Gastrocnemius medialis (tissue), 4 donors: ENCODE data around the gene VDR. TPM values are rescaled to one million over a fixed set of nuclear protein-coding genes. Genes with fewer than 3 reads are reported as not detected.

ENCODE experiments used
- ATAC-seq, 2 donors: fragments of 150-250 bp; one replicate each; pipeline ENCODE4 v1.9.1; 2016
- DNase-seq, 2 donors: peaks; one replicate each; pipeline ENCODE4 v3.0.0-alpha.2; 2019
- H3K27ac ChIP-seq, 4 donors: fragments of 200-600 bp; sonication (generic); 1 replicate in 1 of 4; 2 replicates in 3 of 4; pipeline ENCODE4 v1.5.1; 2016 to 2018; ENCODE audit warnings: mild to moderate bottlenecking in 2 of 4, moderate library complexity in 1 of 4
- H3K27me3 ChIP-seq, 3 donors: fragments of 200-600 bp; sonication (generic) in 2 of 3; 1 replicate in 1 of 3; 2 replicates in 2 of 3; pipeline versions ENCODE4 v1.5.1 to v1.6.0; 2016 to 2019; ENCODE audit warnings: mild to moderate bottlenecking in 1 of 3, moderate library complexity in 1 of 3
- H3K36me3 ChIP-seq, 2 donors: fragments of 200-600 bp; sonication (generic) in 1 of 2; one replicate each; pipeline ENCODE4 v1.5.1; 2017 to 2018
- H3K4me1 ChIP-seq, 2 donors: fragments of 200-600 bp; sonication (generic) in 1 of 2; one replicate each; pipeline ENCODE4 v1.5.1; 2016 to 2017; ENCODE audit warnings: mild to moderate bottlenecking in 2 of 2
- H3K4me3 ChIP-seq, 4 donors: fragments of 200-600 bp; sonication (generic) in 3 of 4; 1 replicate in 1 of 4; 2 replicates in 3 of 4; pipeline ENCODE4 v1.5.1; 2016 to 2019; ENCODE audit warnings: mild to moderate bottlenecking in 2 of 4
- H3K9me3 ChIP-seq, 3 donors: fragments of 200-600 bp; sonication (generic) in 2 of 3; 1 replicate in 1 of 3; 2 replicates in 2 of 3; pipeline ENCODE4 v1.5.1; 2016 to 2019
- POLR2A ChIP-seq, 2 donors: fragments of 450-650 bp; IDR thresholded peaks; one replicate each; pipeline ENCODE4 v1.6.1; 2017; ENCODE audit warnings: antibody characterized with exemption in 2 of 2, mild to moderate bottlenecking in 2 of 2, moderate library complexity in 2 of 2
- in situ Hi-C, 4 donors: fragments of 200-750 bp; cut with MboI; loops; one replicate each; pipeline versions ENCODE4 v1.15.0 to v1.8.0; 2017; ENCODE audit warnings: low sequenced_read_pairs in 4 of 4
- intact Hi-C: fragments of 100-400 bp; cut with DNase I; formaldehyde crosslinking; loops from one replicate; pipeline ENCODE4 v1.15.1; 2023; ENCODE audit warnings: low total_unique reads
- total RNA-seq, 4 donors: library from RNA; depleted of rRNA; stranded (reverse); fragments of >200 nt; gene quantifications; one replicate each; pipeline versions ENCODE4 v1.1.0 to v1.2.3, GENCODE V29; 2016
- TF ChIP-seq, protein P1 (sequence below), 5 experiments: fragments of 450-650 bp in 3 of 5; fragments of 200-600 bp in 2 of 5; sonication (generic) in 2 of 5; IDR thresholded peaks in 4 of 5; conservative IDR thresholded peaks in 1 of 5; 1 replicate in 4 of 5; 2 replicates in 1 of 5; pipeline ENCODE4 v1.5.1; 2016 to 2019; ENCODE audit warnings: antibody characterized with exemption in 5 of 5, mild to moderate bottlenecking in 3 of 5, moderate library complexity in 3 of 5

VDR gene
- total RNA-seq, 4 donors from 2014 or later, result 3.2 to 6.1 (median 4.4) TPM

DNA sequence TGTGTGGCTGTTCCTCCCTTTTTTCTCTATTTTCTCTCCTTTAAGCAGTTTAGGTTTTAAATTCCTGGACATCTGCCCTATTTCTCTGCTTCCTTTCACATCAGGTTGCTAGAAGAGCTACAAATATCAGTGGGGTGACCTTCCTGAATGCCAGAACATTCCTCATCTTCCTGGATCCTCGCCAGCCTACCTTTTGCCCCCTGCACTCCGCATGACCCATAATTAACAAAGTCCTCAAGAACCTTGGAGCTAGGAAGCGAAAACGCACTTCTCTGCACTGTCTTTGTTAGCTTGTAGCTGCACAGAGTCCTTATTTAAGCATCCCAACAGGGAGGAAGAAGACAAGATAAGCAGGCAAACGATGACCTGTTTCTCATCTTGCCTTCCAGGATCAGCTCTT, 30.5 kb downstream of the VDR start:
- Histone ChIP-seq H3K27ac (no peak overlapping the region), H3K4me1 (peaks cover 16 to 17% of the 10 kb centered on the region in 2 donors), H3K36me3 (no peaks in the 10 kb centered on the region), H3K9me3 (no peaks in the 10 kb centered on the region), H3K27me3 (no peaks in the 10 kb centered on the region), H3K4me3 (no peak overlapping the region)
- intact Hi-C loops, result no loop called here
- in situ Hi-C loops, result no loop called here
- no peak for TF ChIP-seq POLR2A (IDR thresholded peaks at IDR 0.05)
- TF ChIP-seq, protein P1, sequence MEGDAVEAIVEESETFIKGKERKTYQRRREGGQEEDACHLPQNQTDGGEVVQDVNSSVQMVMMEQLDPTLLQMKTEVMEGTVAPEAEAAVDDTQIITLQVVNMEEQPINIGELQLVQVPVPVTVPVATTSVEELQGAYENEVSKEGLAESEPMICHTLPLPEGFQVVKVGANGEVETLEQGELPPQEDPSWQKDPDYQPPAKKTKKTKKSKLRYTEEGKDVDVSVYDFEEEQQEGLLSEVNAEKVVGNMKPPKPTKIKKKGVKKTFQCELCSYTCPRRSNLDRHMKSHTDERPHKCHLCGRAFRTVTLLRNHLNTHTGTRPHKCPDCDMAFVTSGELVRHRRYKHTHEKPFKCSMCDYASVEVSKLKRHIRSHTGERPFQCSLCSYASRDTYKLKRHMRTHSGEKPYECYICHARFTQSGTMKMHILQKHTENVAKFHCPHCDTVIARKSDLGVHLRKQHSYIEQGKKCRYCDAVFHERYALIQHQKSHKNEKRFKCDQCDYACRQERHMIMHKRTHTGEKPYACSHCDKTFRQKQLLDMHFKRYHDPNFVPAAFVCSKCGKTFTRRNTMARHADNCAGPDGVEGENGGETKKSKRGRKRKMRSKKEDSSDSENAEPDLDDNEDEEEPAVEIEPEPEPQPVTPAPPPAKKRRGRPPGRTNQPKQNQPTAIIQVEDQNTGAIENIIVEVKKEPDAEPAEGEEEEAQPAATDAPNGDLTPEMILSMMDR (IDR thresholded peaks at IDR 0.05 in 4 of 5, conservative IDR thresholded peaks at IDR 0.05 in 1 of 5), result no peak
- DNase-seq (no peak), ATAC-seq (no peak)

DNA sequence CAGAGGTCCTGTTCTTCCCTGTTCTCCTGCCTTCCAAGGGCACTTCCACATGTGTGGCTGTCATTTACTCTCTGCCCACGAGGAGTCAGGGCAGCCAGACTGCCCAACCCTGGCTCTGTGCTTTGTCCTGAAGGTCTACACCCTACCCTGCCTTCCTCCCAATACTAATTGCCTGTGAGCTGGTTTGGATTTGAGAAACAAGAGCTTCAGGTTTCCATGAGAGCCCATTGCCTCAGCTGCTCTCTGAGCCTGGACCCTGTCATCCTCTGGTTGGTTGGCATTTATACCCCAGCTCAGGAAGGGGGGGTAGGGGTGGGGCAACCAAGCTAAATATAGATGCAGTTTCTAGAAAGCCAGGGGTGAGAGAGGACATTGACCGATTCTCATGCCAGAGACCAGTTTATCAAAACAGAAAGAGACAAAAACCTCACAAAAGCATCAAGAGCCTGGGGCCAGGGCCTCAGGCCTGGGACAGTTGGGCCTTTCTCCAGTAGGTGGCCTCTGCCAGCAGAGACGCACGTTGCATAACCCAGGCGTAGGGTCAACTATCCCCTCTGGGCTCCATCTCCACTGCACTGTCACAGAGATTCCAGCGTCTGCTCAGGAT, 34.5 kb downstream of the VDR start:
- ATAC-seq, result peak; percentile 92 to 97
- H3K4me3 ChIP-seq, result no peak overlapping the region
- no peaks in the 10 kb centered on the region for H3K9me3 ChIP-seq
- DNase-seq, result peak; percentile 48 to 83
- TF ChIP-seq POLR2A (IDR thresholded peaks at IDR 0.05), result peak; percentile 7 to 30
- TF ChIP-seq, protein P1 (IDR thresholded peaks at IDR 0.05 in 4 of 5, conservative IDR thresholded peaks at IDR 0.05 in 1 of 5), result peak; percentile 12 to 41 (median 23)
- no peaks in the 10 kb centered on the region for H3K27me3 ChIP-seq
- H3K27ac ChIP-seq, result peak overlapping the region; percentile 74 to 84 (median 78)
- in situ Hi-C loops (no loop called here), intact Hi-C loops (loop anchor here (1.0 kb wide), 2 partner anchors 34 to 93 kb away; partner anchors contain the start of genes TMEM106C and VDR)
- H3K4me1 ChIP-seq, result peaks cover 17 to 19% of the 10 kb centered on the region in 2 donors
- no peaks in the 10 kb centered on the region for H3K36me3 ChIP-seq

DNA sequence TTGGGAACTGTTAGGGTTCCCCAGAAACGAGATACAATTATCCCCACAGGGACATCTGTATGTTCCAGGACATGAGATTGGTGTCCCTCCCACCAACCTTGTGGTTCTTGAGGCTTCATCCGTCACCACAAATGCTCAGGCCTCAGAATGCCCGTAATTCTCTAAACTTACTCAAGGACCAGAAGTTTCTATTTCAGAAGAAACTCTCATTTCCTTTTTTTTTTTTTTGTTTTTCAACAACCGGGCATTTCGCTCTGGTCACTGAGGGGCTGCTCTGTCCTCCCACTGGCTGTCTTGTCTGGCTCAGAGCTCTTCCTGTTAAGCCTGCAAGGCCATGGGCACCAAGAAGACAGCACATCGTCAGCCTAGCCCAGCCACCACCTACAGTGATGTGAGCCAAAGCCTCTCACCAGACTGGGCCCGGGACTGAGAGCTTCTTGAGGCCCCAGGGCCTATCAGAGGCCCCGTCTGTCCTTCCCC, 36.2 kb downstream of the VDR start:
- in situ Hi-C loops, result no loop called here
- no peak for TF ChIP-seq POLR2A (IDR thresholded peaks at IDR 0.05)
- TF ChIP-seq, protein P1 (IDR thresholded peaks at IDR 0.05 in 4 of 5, conservative IDR thresholded peaks at IDR 0.05 in 1 of 5), result no peak
- DNase-seq (no peak), ATAC-seq (no peak)
- H3K9me3 ChIP-seq, result no peaks in the 10 kb centered on the region
- no peaks in the 10 kb centered on the region for H3K27me3 ChIP-seq
- peaks cover 17 to 19% of the 10 kb centered on the region in 2 donors for H3K4me1 ChIP-seq
- H3K27ac ChIP-seq, result no peak overlapping the region
- no peak overlapping the region for H3K4me3 ChIP-seq
- H3K36me3 ChIP-seq, result no peaks in the 10 kb centered on the region
- intact Hi-C loops, result no loop called here

DNA sequence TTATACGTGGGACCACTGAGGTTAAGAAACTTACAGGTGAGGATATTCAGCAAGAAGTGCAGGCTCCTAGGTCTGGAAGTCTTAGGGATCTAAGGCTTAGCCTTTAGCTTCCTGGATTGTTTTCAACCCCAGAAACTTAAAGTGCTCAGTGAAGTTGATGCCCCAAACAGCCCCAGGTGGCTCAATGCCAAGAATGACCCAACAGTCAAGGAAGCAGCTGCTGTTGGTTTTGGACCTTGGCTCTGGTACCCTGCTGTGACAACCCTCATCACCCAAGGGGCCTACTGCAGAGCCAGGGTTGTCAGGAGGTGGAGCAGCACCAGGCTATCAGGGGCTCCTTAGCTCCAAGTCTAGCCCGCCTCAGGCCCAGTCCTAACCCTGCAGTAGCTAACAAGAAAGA, 36.8 kb downstream of the VDR start:
- Histone ChIP-seq H3K27me3 (no peaks in the 10 kb centered on the region), H3K36me3 (no peaks in the 10 kb centered on the region), H3K4me3 (no peak overlapping the region), H3K27ac (no peak overlapping the region), H3K4me1 (peaks cover 17 to 19% of the 10 kb centered on the region in 2 donors), H3K9me3 (no peaks in the 10 kb centered on the region)
- no peak for ATAC-seq
- DNase-seq, result no peak
- intact Hi-C loops (no loop called here), in situ Hi-C loops (no loop called here)
- TF ChIP-seq, protein P1 (IDR thresholded peaks at IDR 0.05 in 4 of 5, conservative IDR thresholded peaks at IDR 0.05 in 1 of 5), result no peak
- no peak for TF ChIP-seq POLR2A (IDR thresholded peaks at IDR 0.05)
